ENCODE data around the gene RASA3. TPM values are rescaled to one million over a fixed set of nuclear protein-coding genes. Genes with fewer than 3 reads are reported as not detected.

Gene RASA3
- polyA plus RNA-seq, 1 donor = 11.5 TPM

DNA sequence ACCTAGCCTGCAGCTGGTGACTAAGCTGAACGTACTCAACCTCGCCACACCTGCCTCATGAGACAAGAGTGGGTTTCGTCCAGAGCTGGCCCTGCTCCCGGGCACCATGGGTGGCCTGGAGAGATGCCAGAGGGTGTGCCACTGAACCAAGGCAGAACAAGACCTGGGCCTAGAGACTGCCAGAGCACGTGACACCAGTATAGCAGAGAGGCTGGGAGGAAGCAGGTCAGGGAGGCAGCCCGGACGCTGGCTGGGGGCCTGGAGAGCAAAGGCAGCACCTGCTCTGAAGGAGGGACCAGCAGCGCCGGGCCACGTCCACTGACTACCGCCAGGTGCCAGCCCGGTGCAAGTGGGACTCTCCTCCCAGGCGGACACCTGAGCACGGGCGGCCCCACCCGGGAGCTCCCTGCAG, 151.2 kb downstream of the RASA3 start:
- no peak for DNase-seq

- no peak for DNase-seq
Measured at GRCh38 chr13:113980489-113981064, 151.8 kb downstream of the RASA3 start.

GRCh38 chr13:113979791-113980471, 152.5 kb downstream of the RASA3 start:
- DNase-seq = no peak

DNA sequence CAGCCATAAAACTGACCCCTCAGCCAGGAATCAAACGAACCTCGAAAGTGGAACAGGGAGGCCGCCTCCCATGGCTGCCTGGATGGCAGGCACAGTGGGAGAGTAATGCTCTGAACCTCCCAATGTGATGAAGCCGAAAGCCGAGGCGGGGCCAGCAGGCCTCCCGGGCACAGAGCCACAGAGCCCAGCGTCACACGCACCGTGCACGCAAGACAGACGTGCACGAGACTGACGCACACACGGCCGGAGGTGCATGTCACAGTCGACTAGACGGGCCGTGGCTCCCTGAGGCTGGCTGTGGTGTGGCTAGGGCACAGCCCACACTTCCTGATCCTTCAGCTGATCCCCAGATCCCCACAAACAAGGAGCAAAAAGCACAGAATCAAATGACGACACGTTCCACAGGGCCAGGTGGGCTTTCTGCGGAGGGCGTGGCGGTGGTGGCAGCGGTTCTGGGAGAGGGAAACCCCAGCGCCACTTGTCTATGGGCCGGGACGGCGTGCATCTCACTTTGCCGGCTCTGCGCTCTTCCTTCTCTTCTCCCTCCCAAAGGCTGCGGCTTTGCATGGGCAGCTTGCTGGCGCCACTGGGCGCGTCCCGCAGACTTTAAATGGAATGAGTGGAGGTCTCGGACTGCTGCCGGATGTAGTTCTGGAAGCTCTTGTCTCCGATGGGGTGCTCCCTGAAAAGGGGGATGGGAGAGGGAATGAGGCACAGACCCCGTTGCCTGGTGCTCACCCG, 153.5 kb downstream of the RASA3 start:
- DNase-seq = no peak

- no peak for DNase-seq
Measured at GRCh38 chr13:113977976-113978375, 154.4 kb downstream of the RASA3 start.

GRCh38 chr13:113976711-113977684, 155.4 kb downstream of the RASA3 start:
- no peak for DNase-seq

DNA sequence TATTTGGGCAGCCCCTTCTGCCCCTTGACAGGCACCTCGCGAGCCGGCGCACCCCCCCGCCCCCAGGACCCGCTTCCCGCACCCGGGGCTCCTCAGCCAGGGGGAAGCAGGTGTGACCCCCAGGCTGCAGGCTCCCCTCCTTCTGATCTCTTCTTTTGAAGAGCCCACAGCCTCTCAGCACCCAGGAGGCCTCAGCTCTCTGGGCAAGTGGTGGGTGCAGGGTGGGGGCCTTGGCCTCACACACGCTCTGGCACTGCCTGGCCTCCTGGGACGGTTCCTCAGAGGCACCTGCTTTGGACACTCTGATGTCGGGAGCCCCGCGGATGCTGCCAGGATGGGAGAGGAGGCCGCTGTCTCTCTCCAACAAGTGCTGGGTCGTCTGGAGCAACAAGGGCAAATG, 157.0 kb downstream of the RASA3 start:
- DNase-seq = no peak

GRCh38 chr13:113974304-113975281, 157.8 kb downstream of the RASA3 start:
- DNase-seq = no peak

GRCh38 chr13:113973218-113974164, 158.9 kb downstream of the RASA3 start, which contains the start of gene C13orf46:
C13orf46 (minus strand) TSS chr13:113974076; CDS start chr13:113973997, 79 bp downstream.
- DNase-seq = no peak

- no peak for DNase-seq
Measured at GRCh38 chr13:113972451-113973217, 159.8 kb downstream of the RASA3 start.

- DNase-seq = no peak
Measured at GRCh38 chr13:113971471-113972231, 160.8 kb downstream of the RASA3 start.

DNA sequence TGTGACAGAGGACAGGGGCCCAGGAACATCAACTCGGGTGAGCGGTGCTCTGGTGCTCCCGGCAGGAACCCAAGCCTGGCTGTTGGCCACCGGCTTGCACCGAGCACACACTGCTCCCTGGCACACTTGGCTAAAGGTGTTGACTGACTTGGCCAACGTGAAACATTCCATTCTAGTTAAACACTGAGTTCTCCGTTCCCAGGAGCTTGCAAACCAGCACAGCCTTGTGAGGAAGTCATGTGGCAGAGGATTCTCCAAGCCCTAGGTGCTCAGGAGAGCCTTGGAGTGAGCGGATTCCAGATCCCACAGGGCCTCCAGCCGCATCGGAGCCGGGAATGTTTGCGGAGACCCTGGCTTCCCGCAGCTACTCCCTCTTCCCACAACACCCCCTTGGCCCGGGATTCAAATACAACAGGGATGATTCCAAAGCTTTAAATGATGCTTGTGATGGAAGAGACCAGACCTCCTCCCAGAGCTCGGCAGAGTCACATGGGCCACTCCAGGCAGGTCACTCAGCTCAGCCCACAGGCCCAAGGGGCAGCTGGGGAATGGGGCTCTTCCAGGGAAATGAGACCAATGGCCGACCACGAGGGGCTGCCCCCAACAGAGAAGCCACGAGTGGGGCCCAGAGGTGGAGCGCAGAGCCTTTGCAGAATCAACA, 161.5 kb downstream of the RASA3 start:
- DNase-seq = no peak

DNA sequence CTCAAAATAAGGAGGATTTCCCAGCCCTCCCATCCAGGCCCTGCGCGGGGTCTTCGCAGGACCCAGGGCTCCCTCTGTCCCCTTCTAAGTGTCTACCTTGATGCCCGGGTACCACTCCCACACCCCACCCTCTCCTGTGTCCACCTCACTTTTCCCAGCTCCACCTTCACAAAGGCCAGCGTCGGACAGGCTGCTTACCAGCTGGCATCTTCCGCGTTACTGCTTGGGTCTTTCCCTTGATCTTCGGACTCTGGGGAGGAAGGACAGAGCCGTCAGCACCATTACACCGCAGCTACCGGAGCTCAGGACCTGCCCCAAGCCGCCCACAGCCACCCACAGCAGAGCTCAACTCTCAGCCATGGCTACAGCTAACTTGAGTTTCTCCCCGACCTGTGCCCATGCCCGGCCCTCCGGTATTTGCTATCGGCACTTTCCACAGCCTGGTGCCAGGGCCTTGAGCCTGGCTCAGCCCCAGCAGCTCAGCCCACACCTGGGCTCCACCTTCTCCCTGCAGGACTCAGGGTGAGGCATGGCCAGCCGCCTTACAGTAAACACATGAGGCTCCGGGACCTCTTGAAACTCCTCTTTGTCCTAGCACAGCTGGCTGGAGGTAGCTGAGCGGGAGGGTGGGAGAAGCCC, 162.3 kb downstream of the RASA3 start:
- DNase-seq = no peak

- no peak for DNase-seq
Measured at GRCh38 chr13:113969311-113969972, 163.0 kb downstream of the RASA3 start.

DNA sequence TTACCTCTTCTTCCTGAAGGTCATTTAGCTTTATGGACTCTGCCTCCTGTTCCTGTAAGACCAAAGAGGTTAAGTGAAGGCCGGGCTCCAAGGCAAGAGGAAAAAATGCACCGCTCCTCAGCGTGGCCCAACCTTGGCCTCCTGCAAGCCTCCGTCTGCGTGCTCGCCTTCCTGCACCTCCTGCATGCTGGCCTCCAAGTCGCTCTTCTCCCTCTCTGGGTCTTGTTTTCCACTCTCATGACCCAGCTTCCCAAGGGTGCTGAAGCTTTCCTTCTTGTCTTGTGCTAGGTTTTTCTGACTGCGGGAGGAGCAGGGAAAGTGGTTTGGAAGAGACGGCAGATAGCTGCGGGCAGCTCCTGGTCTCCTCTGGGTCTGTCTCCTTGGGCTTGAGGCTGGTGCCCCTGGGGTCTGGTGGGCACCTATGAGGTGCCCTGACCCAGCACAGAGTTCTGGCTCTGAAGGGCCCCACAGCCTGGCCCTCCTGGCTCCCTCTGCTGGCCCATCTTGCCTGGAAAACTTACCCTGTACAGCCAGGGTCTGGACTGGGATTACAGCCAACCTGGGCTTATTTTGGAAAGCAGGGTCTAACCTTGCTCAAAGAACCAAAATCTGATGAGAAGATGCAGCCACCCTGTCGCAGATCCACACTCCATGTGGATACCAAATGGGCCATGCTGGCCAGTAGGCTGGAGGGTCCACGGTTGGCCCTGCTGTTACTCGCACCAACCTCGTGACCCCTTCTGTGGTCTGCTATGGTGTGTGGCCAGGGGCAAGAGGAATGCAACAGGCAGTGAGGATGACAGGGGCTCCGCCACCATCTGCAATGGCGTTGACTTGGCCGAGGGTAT, 163.7 kb downstream of the RASA3 start:
- no peak for DNase-seq

All from left kidney (tissue), 2 donors.